Measurements from ENCODE around the gene DOCK2.

- no peak for TF ChIP-seq CTCF (conservative IDR thresholded peaks at IDR 0.05; ENCODE audit: low read length)
- TF ChIP-seq EZH2phosphoT487 (IDR thresholded peaks at IDR 0.05; ENCODE audit: borderline replicate concordance, low read depth, low read length), result no peak
These were observed 60.4 kb downstream of the DOCK2 start for GRCh38 chr5:169697511-169697890.

Measured in OCI-LY7 (cell line).